ENCODE results near the gene YES1.

YES1 gene

GRCh38 chr18:834082-834720, 22.2 kb upstream of the YES1 start:
- H2AFZ ChIP-seq (ENCODE audit: low read depth), result no peak overlapping the region
- no peak overlapping the region for H3K4me2 ChIP-seq
- TF ChIP-seq CTCF (conservative IDR thresholded peaks at IDR 0.05; ENCODE audit: low read depth, low read length), result no peak
- H3K4me3 ChIP-seq (IDR thresholded peaks at IDR 0.05; ENCODE audit: insufficient read depth, low read depth, low read length), result no peak overlapping the region
- peaks cover 14% of the 10 kb centered on the region for H3K4me1 ChIP-seq (ENCODE audit: low read depth, poor library complexity, severe bottlenecking)
- no peak overlapping the region for H3K9ac ChIP-seq
- no peak overlapping the region for H3K27ac ChIP-seq
- no peaks in the 10 kb centered on the region for H3K79me2 ChIP-seq (ENCODE audit: insufficient read depth, low read depth)
- no peaks in the 10 kb centered on the region for H3K27me3 ChIP-seq (ENCODE audit: insufficient read depth, low read depth)
- H3K36me3 ChIP-seq (ENCODE audit: insufficient read depth), result no peaks in the 10 kb centered on the region
- no peaks in the 10 kb centered on the region for H4K20me1 ChIP-seq (ENCODE audit: insufficient read depth)

GRCh38 chr18:833197-833596, 21.2 kb upstream of the YES1 start:
- H4K20me1 ChIP-seq (ENCODE audit: insufficient read depth), result no peaks in the 10 kb centered on the region
- no peak overlapping the region for H3K4me3 ChIP-seq (IDR thresholded peaks at IDR 0.05; ENCODE audit: insufficient read depth, low read depth, low read length)
- peaks cover 10% of the 10 kb centered on the region for H3K4me1 ChIP-seq (ENCODE audit: low read depth, poor library complexity, severe bottlenecking)
- no peak overlapping the region for H2AFZ ChIP-seq (ENCODE audit: low read depth)
- no peaks in the 10 kb centered on the region for H3K79me2 ChIP-seq (ENCODE audit: insufficient read depth, low read depth)
- TF ChIP-seq CTCF (conservative IDR thresholded peaks at IDR 0.05; ENCODE audit: low read depth, low read length), result no peak
- no peaks in the 10 kb centered on the region for H3K36me3 ChIP-seq (ENCODE audit: insufficient read depth)
- no peak overlapping the region for H3K4me2 ChIP-seq
- no peak overlapping the region for H3K27ac ChIP-seq
- H3K9ac ChIP-seq, result no peak overlapping the region
- no peaks in the 10 kb centered on the region for H3K27me3 ChIP-seq (ENCODE audit: insufficient read depth, low read depth)

DNA sequence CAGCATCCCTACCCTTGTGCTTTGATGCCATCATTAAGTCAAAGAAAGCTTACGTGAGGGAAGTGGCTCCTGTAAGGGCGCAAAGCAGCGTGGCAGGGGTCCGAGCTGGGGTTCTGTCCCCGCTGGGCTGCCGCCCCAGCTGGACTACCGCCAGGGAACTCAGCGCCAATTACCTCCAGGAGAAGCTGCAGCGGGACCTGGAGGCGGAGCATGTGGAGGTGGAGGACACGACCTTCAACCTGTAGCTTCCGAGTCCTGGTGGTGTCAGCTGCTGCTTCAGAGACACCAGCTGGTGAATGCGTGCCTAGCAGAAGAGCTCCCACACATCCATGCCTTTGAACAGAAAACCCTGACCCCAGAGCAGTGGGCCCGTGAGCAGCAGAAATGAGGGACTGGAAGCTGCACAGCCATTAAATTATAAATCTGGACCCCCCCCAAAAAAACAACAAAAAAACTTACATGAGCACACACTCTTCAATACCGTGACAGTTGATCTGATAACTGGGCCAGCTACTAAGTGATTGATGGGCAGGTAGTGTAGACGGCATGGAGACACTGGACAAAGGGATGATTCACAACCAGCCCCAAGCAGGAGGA, 20.1 kb upstream of the YES1 start:
- Histone ChIP-seq H3K27me3 (ENCODE audit: insufficient read depth, low read depth) (no peaks in the 10 kb centered on the region), H3K27ac (no peak overlapping the region), H3K9ac (no peak overlapping the region), H4K20me1 (ENCODE audit: insufficient read depth) (no peaks in the 10 kb centered on the region), H3K4me2 (no peak overlapping the region), H3K4me1 (ENCODE audit: low read depth, poor library complexity, severe bottlenecking) (peaks cover 10% of the 10 kb centered on the region), H3K79me2 (ENCODE audit: insufficient read depth, low read depth) (no peaks in the 10 kb centered on the region), H2AFZ (ENCODE audit: low read depth) (no peak overlapping the region), H3K4me3 (IDR thresholded peaks at IDR 0.05; ENCODE audit: insufficient read depth, low read depth, low read length) (no peak overlapping the region), H3K36me3 (ENCODE audit: insufficient read depth) (no peaks in the 10 kb centered on the region)
- no peak for TF ChIP-seq CTCF (conservative IDR thresholded peaks at IDR 0.05; ENCODE audit: low read depth, low read length)

GRCh38 chr18:830315-830901, 18.4 kb upstream of the YES1 start:
- no peaks in the 10 kb centered on the region for H4K20me1 ChIP-seq (ENCODE audit: insufficient read depth)
- no peak overlapping the region for H3K9ac ChIP-seq
- H2AFZ ChIP-seq (ENCODE audit: low read depth), result peak overlapping the region; percentile 68
- H3K4me3 ChIP-seq (IDR thresholded peaks at IDR 0.05; ENCODE audit: insufficient read depth, low read depth, low read length), result no peak overlapping the region
- H3K4me1 ChIP-seq (ENCODE audit: low read depth, poor library complexity, severe bottlenecking), result peaks cover 10% of the 10 kb centered on the region
- no peak for TF ChIP-seq CTCF (conservative IDR thresholded peaks at IDR 0.05; ENCODE audit: low read depth, low read length)
- no peaks in the 10 kb centered on the region for H3K79me2 ChIP-seq (ENCODE audit: insufficient read depth, low read depth)
- H3K27ac ChIP-seq, result no peak overlapping the region
- no peaks in the 10 kb centered on the region for H3K36me3 ChIP-seq (ENCODE audit: insufficient read depth)
- H3K27me3 ChIP-seq (ENCODE audit: insufficient read depth, low read depth), result no peaks in the 10 kb centered on the region
- H3K4me2 ChIP-seq, result peak overlapping the region; percentile 8; the same call in 1 of the 2 replicates
